Spleen (tissue), 11 donors: ENCODE measurements around the gene SRPK2. TPM values are rescaled to one million over a fixed set of nuclear protein-coding genes. Genes with fewer than 3 reads are reported as not detected.
"Not testable (repeated sequence)": the region's sequence is repeated elsewhere in the genome, so short reads cannot be mapped to it uniquely, and the experiment has no call there.

Source experiments
- DNase-seq: peaks from one replicate; pipeline ENCODE4 v3.0.0-alpha.2; 2020
- H3K27ac ChIP-seq, 8 donors: fragments of 200-600 bp; sonication (generic) in 7 of 8; 1 replicate in 4 of 8; 2 replicates in 4 of 8; pipeline versions ENCODE4 v1.5.0 to v1.8.0; 2016 to 2021; ENCODE audit warnings: inconsistent platforms in 4 of 8, mild to moderate bottlenecking in 4 of 8, moderate library complexity in 1 of 8
- H3K27me3 ChIP-seq, 7 donors: fragments of 200-600 bp; sonication (generic) in 6 of 7; replicated peaks in 1 of 7; 1 replicate in 4 of 7; 2 replicates in 3 of 7; pipeline versions ENCODE4 v1.5.0 to v1.8.0; 2016 to 2021; ENCODE audit warnings: inconsistent platforms in 3 of 7, mild to moderate bottlenecking in 1 of 7
- H3K36me3 ChIP-seq, 6 donors: fragments of 200-600 bp; sonication (generic) in 5 of 6; 1 replicate in 4 of 6; 2 replicates in 2 of 6; pipeline versions ENCODE4 v1.5.0 to v1.8.0; 2016 to 2021; ENCODE audit warnings: inconsistent platforms in 2 of 6
- H3K4me1 ChIP-seq, 6 donors: fragments of 200-600 bp; sonication (generic) in 5 of 6; 1 replicate in 3 of 6; 2 replicates in 3 of 6; pipeline versions ENCODE4 v1.5.0 to v1.8.0; 2016 to 2021; ENCODE audit warnings: inconsistent platforms in 3 of 6
- H3K4me3 ChIP-seq, 8 donors: fragments of 200-600 bp; sonication (generic) in 7 of 8; 1 replicate in 4 of 8; 2 replicates in 4 of 8; pipeline versions ENCODE4 v1.5.0 to v1.8.0; 2016 to 2021; ENCODE audit warnings: inconsistent platforms in 4 of 8, mild to moderate bottlenecking in 4 of 8, moderate library complexity in 2 of 8
- H3K9me3 ChIP-seq, 8 donors: fragments of 200-600 bp; sonication (generic) in 7 of 8; 1 replicate in 4 of 8; 2 replicates in 4 of 8; pipeline versions ENCODE4 v1.5.0 to v1.8.0; 2016 to 2021; ENCODE audit warnings: inconsistent platforms in 4 of 8
- POLR2A ChIP-seq, 3 donors: fragments of 450-650 bp; IDR thresholded peaks; one replicate each; pipeline ENCODE4 v1.5.1; 2017; ENCODE audit warnings: antibody characterized with exemption in 3 of 3, mild to moderate bottlenecking in 1 of 3
- POLR2AphosphoS5 ChIP-seq, 3 donors: sonication (generic); formaldehyde crosslinking; IDR thresholded peaks; one replicate each; pipeline ENCODE4 v1.5.1; 2017; ENCODE audit warnings: antibody characterized with exemption in 3 of 3
- WGBS, 5 donors: extraction: QIAGEN DNeasy Blood & Tissue Kit in 3 of 5; methylation state at CpG; one replicate each; pipeline versions ENCODE4 v1.1.5 to v1.1.7; 2013 to 2018; 5-methylcytosine and 5-hydroxymethylcytosine counted together
- intact Hi-C: fragments of 100-400 bp; cut with DNase I; formaldehyde crosslinking; loops from one replicate; pipeline ENCODE4 v1.15.0; 2023; ENCODE audit warnings: low total_unique reads
- polyA plus RNA-seq, 3 donors: library from polyadenylated mRNA; stranded (reverse); fragments of 200-250 nt; gene quantifications; one replicate each; pipeline ENCODE4 v1.2.1, GENCODE V29; 2013
- total RNA-seq, 7 donors: library from RNA; depleted of rRNA in 3 of 7; stranded (reverse); fragments of >200 nt in 3 of 7; fragmentation: NEBNext Ultra II Directional in 4 of 7; extraction: Animal tissue kit (Norgen Biotek cat#: 25700) in 4 of 7; gene quantifications; one replicate each; pipeline versions ENCODE4 v1.1.0 to v1.2.1, GENCODE V29; 2016 to 2021
- TF ChIP-seq, protein P1 (sequence below), 11 experiments: fragments of 200-600 bp in 7 of 11; fragments of 450-650 bp in 4 of 11; sonication (generic) in 4 of 11; IDR thresholded peaks in 8 of 11; conservative IDR thresholded peaks in 3 of 11; 1 replicate in 7 of 11; 2 replicates in 4 of 11; pipeline versions ENCODE4 v1.4.0 to v1.8.0; 2016 to 2021; ENCODE audit warnings: antibody characterized with exemption in 11 of 11, inconsistent platforms in 4 of 11, mild to moderate bottlenecking in 1 of 11
- donor health status: healthy with polysubstance abuse.
- donor health status: DM: no; HTN: no; CAD: no; lungs with moderate emphysema.
- donor health status: DM: no; HTN: no; CAD: no.
- donor health status: Bipolar disorder and iron deficiency.
- donor health status: healthy.
- donor health status: DM: no; HTN: no; CAD: no.
- donor health status: DM: yes; HTN: yes; CAD: no.

Gene SRPK2
- total and polyA plus RNA-seq, 10 donors: 9.6 to 60.3 (median 46.2) TPM

GRCh38 chr7:105426606-105427146 is 38.0 kb upstream of the SRPK2 start:
- 69 to 86% (median 81%) methylated on average over 2 of the region's 2 CpGs for WGBS, 5 donors
- TF ChIP-seq POLR2AphosphoS5 (IDR thresholded peaks at IDR 0.05) (no peak), POLR2A (IDR thresholded peaks at IDR 0.05) (no peak)
- TF ChIP-seq, protein P1, sequence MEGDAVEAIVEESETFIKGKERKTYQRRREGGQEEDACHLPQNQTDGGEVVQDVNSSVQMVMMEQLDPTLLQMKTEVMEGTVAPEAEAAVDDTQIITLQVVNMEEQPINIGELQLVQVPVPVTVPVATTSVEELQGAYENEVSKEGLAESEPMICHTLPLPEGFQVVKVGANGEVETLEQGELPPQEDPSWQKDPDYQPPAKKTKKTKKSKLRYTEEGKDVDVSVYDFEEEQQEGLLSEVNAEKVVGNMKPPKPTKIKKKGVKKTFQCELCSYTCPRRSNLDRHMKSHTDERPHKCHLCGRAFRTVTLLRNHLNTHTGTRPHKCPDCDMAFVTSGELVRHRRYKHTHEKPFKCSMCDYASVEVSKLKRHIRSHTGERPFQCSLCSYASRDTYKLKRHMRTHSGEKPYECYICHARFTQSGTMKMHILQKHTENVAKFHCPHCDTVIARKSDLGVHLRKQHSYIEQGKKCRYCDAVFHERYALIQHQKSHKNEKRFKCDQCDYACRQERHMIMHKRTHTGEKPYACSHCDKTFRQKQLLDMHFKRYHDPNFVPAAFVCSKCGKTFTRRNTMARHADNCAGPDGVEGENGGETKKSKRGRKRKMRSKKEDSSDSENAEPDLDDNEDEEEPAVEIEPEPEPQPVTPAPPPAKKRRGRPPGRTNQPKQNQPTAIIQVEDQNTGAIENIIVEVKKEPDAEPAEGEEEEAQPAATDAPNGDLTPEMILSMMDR (IDR thresholded peaks at IDR 0.05 in 8 of 11, conservative IDR thresholded peaks at IDR 0.05 in 3 of 11): no peak
- Histone ChIP-seq H3K36me3 (no peaks in the 10 kb centered on the region), H3K27me3 (no peaks in the 10 kb centered on the region), H3K27ac (no peak overlapping the region), H3K4me3 (no peak overlapping the region), H3K4me1 (peaks cover 0 to 13% (median 5%) of the 10 kb centered on the region in 6 donors), H3K9me3 (no peaks in the 10 kb centered on the region)
- intact Hi-C loops: no loop called here
- DNase-seq: no peak

DNA sequence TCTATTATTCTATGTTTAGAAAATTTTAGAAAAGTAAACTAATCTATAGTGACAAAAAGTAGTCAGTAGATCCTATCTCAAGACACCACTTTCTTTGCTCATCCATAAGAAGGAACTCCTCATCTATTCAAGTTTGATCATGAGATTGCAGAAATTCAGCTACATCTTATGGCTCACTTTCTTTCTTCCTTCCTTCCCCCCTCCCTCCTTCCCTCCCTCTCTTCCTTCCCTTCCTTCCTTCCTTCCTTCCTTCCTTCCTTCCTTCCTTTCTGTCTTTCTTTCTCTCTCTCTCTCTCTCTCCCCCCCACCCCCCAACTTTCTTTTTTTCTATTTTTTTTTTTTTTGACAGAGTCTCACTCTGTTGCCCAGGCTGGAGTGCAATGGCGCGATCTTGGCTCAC is 35.3 kb upstream of the SRPK2 start:
- Histone ChIP-seq H3K27me3 (no peaks in the 10 kb centered on the region), H3K4me1 (peaks cover 0 to 10% (median 3%) of the 10 kb centered on the region in 6 donors), H3K4me3 (no peak overlapping the region), H3K9me3 (no peaks in the 10 kb centered on the region), H3K36me3 (no peaks in the 10 kb centered on the region), H3K27ac (no peak overlapping the region)
- DNase-seq: no peak
- TF ChIP-seq, protein P1 (IDR thresholded peaks at IDR 0.05 in 8 of 11, conservative IDR thresholded peaks at IDR 0.05 in 3 of 11): no peak
- TF ChIP-seq POLR2A (IDR thresholded peaks at IDR 0.05): no peak
- no peak for TF ChIP-seq POLR2AphosphoS5 (IDR thresholded peaks at IDR 0.05)
- 97 to 100% (median 100%) methylated on average over 2 of the region's 2 CpGs for WGBS, 5 donors
- intact Hi-C loops: no loop called here

DNA sequence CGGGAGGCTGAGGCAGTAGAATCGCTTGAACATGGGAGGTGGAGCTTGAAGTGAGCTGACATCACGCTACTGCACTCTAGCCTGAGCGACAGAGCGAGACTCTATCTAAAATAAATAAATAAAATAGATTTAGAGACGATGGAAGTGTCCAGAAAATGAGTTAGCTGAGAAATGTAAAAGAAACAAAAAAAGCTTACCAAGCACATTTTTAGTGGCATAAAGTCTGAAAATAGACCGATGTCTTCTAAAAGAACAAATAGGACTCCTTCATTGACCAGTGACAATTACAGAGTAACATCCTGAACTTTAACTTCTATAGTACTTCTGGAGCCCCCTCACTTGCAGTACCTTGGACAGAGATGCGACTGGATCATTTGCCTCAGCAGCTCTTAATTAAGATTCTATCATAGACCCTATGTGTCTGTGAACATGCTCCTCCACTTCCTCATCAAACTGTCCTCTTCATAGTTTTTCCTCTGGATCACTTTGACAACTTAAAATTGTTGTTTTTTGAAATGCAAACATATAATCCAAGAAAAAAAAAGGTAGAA is 25.2 kb upstream of the SRPK2 start:
- Histone ChIP-seq H3K36me3 (no peaks in the 10 kb centered on the region), H3K4me1 (no peaks in the 10 kb centered on the region), H3K4me3 (no peak overlapping the region), H3K27me3 (no peaks in the 10 kb centered on the region), H3K9me3 (no peaks in the 10 kb centered on the region), H3K27ac (no peak overlapping the region)
- 82 to 86% (median 83%) methylated on average over 8 of the region's 8 CpGs for WGBS, 5 donors
- TF ChIP-seq, protein P1 (IDR thresholded peaks at IDR 0.05 in 8 of 11, conservative IDR thresholded peaks at IDR 0.05 in 3 of 11): no peak
- TF ChIP-seq POLR2AphosphoS5 (IDR thresholded peaks at IDR 0.05) (no peak), POLR2A (IDR thresholded peaks at IDR 0.05) (no peak)
- no peak for DNase-seq
- intact Hi-C loops: no loop called here

GRCh38 chr7:105410774-105411173 is 22.1 kb upstream of the SRPK2 start:
- H3K4me3 ChIP-seq, intact Hi-C loops, H3K4me1 ChIP-seq, H3K9me3 ChIP-seq, H3K27me3 ChIP-seq, DNase-seq, H3K27ac ChIP-seq, H3K36me3 ChIP-seq: not testable (repeated sequence)
- 95 to 98% (median 96%) methylated on average over 10 to 34 of the region's 36 CpGs; no CpG with 5 or more reads in 1 of the 5 donors for WGBS, 5 donors

GRCh38 chr7:105409775-105410174 is 21.1 kb upstream of the SRPK2 start:
- H3K27ac ChIP-seq, intact Hi-C loops, H3K36me3 ChIP-seq, DNase-seq, H3K4me1 ChIP-seq, H3K9me3 ChIP-seq, H3K27me3 ChIP-seq, H3K4me3 ChIP-seq: not testable (repeated sequence)
- WGBS, 5 donors: 65 to 83% (median 71%) methylated on average over 1 to 3 of the region's 3 CpGs
